LoVo (cell line): ENCODE measurements around the gene MFSD2A.
"Not testable (repeated sequence)": the region's sequence is repeated elsewhere in the genome, so short reads cannot be mapped to it uniquely, and the experiment has no call there.

Experiments
- DNase-seq: peaks from one replicate; pipeline ENCODE4 v3.0.0-alpha.2; 2016; ENCODE audit warnings: low spot score

Gene MFSD2A

DNA sequence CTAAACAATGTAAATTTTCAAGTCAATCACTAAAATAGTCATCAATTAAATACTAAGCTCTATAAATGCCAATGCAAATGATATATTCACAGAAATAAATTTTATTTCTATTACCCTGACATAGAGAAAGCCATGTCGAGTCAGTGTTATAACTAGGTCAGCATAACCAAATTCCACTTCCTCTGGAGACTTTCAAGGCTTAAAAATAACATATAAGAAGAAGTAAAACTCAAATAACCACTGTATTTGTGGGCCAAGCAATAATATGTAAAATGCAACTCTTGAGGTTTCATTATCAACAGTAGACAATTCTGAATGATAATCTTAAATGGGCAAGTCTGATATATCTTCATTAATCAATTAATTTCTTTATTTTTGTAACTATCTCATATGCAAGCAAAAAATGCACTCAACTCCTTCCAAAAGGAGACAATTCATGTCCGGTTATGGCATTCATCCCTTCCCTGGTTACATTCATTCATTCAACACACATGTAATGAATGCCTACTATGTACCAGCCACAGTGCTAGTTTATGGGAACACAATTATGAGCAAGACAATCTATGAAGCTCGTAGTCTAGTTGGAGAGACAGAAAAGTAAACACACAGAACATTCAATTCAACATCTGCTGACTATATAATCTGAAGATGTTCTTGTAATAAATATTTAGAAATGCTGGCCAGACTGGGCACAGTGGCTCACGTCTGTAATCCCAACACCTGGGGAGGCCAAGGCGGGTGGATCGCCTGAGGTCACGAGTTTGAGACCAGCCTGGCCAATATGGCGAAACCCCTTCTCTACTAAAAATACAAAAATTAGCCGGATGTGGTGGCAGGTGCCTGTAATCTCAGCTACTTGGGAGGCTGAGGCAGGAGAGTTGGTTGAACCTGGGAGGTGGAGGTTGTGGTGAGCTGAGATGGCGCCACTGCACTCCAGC is 48.5 kb downstream of the MFSD2A start:
- no peak for DNase-seq

DNA sequence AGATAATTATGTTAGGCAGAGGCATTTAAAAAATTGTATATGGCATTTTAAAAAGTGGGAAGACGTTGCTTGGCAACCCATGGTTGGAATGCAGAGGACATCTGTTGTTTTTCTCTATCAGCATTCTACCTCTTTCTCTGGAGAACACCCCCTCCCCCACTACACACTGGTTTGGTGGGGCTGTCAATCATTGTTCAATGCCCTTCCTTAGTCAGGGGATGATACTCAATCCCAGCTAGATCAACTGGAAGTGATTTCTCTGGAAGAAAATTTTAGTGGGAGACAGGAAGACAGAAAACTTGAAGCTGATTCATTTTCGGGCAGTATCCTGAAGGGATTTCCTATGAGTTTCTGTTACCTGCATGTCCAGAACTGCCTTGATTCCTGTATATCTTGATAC is 49.9 kb downstream of the MFSD2A start:
- DNase-seq, result no peak

- DNase-seq, result not testable (repeated sequence)
These were observed 52.6 kb downstream of the MFSD2A start for GRCh38 chr1:40007481-40008034.

GRCh38 chr1:40011198-40011597 is 56.3 kb downstream of the MFSD2A start:
- no peak for DNase-seq

GRCh38 chr1:40014253-40014706 is 59.3 kb downstream of the MFSD2A start:
- DNase-seq, result peak; percentile 14

- peak; percentile 35 for DNase-seq
These were observed 60.1 kb downstream of the MFSD2A start for GRCh38 chr1:40014812-40015594.

- no peak for DNase-seq
These were observed 63.1 kb downstream of the MFSD2A start for GRCh38 chr1:40017951-40018575.
